Memory B cell (primary cell): ENCODE measurements around the gene ARHGEF38.
"Not testable (repeated sequence)": the region's sequence is repeated elsewhere in the genome, so short reads cannot be mapped to it uniquely, and the experiment has no call there.

ENCODE experiments used
- ATAC-seq: fragments of 150-1000 bp; cut with Tn5 transposase; 2 replicates; pipeline ENCODE4 v1.10.0; 2021; ENCODE audit warnings: low read depth, mild to moderate bottlenecking, moderate library complexity
- DNase-seq, 2 donors: peaks; one replicate each; pipeline ENCODE4 v3.0.0; 2022; ENCODE audit warnings: low spot score in 2 of 2
- H3K27ac Mint-ChIP-seq: one replicate; pipeline ENCODE4 v1.8.0; 2022; ENCODE audit warnings: mild to moderate bottlenecking, moderate library complexity, mixed read lengths
- H3K27me3 Mint-ChIP-seq: one replicate; pipeline ENCODE4 v1.8.0; 2022; ENCODE audit warnings: mixed read lengths
- H3K36me3 Mint-ChIP-seq: one replicate; pipeline ENCODE4 v1.8.0; 2022; ENCODE audit warnings: mild to moderate bottlenecking, mixed read lengths
- H3K4me1 Mint-ChIP-seq: one replicate; pipeline ENCODE4 v1.8.0; 2022; ENCODE audit warnings: mixed read lengths
- H3K4me3 Mint-ChIP-seq: one replicate; pipeline ENCODE4 v1.8.0; 2022; ENCODE audit warnings: mild to moderate bottlenecking, moderate library complexity, mixed read lengths
- H3K9me3 Mint-ChIP-seq: one replicate; pipeline ENCODE4 v1.8.0; 2022; ENCODE audit warnings: mixed read lengths

The ARHGEF38 gene

GRCh38 chr4:105709081-105709450 is 156.6 kb downstream of the ARHGEF38 start:
- peak in 1 of 2 donors; percentile 8 for DNase-seq

DNA sequence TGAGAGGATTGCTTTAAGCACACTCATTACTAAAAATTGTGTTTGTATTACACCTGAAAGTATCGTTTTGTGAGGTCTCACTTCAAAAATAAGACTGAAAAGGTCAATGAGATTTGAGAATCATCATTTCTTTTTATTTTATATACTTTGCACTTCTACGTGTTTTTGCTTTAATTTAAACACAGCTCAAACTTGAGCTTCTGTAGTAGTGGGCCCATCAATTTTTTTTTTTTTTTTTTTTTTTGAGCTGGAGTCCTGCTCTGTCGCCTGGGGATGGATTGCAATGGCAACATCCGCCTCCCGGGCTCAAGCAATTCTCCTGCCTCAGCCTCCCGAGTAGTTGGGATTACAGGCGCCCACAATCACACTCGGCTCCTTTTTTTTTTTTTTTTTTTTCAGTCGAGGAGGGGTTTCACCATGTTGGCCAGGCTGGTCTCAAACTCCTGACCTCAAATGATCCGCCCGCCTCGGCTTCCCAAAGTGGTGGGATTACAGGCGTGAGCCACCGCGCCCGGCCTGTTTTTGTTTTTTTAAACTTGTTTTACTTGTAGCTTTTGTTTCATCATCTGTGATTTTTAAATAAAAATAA is 157.7 kb downstream of the ARHGEF38 start:
- Mint-ChIP-seq H3K36me3 (peaks cover 2% of the 10 kb centered on the region), H3K4me1 (peaks cover 38% of the 10 kb centered on the region), H3K27ac (no peak overlapping the region), H3K27me3 (no peaks in the 10 kb centered on the region), H3K9me3 (no peaks in the 10 kb centered on the region), H3K4me3 (no peak overlapping the region)
- no peak for ATAC-seq
- DNase-seq = no peak

More at GRCh38 chr4:105709081-105709450, 156.6 kb downstream of the ARHGEF38 start:
- peaks cover 2% of the 10 kb centered on the region for H3K36me3 Mint-ChIP-seq
- no peaks in the 10 kb centered on the region for H3K27me3 Mint-ChIP-seq
- H3K27ac Mint-ChIP-seq = peak overlapping the region; percentile 99
- no peaks in the 10 kb centered on the region for H3K9me3 Mint-ChIP-seq
- peak overlapping the region; percentile 99 for H3K4me3 Mint-ChIP-seq
- peak; percentile 18 for ATAC-seq
- peaks cover 36% of the 10 kb centered on the region for H3K4me1 Mint-ChIP-seq

- Mint-ChIP-seq H3K4me1 (peaks cover 36% of the 10 kb centered on the region), H3K9me3 (no peaks in the 10 kb centered on the region), H3K27ac (no peak overlapping the region), H3K36me3 (peaks cover 2% of the 10 kb centered on the region), H3K4me3 (no peak overlapping the region), H3K27me3 (no peaks in the 10 kb centered on the region)
- DNase-seq (no peak), ATAC-seq (no peak)
These were observed 158.3 kb downstream of the ARHGEF38 start for GRCh38 chr4:105710678-105711077.

- H3K27ac Mint-ChIP-seq = peak overlapping the region; percentile 7
These were observed 160.3 kb downstream of the ARHGEF38 start for GRCh38 chr4:105712766-105713165.

DNA sequence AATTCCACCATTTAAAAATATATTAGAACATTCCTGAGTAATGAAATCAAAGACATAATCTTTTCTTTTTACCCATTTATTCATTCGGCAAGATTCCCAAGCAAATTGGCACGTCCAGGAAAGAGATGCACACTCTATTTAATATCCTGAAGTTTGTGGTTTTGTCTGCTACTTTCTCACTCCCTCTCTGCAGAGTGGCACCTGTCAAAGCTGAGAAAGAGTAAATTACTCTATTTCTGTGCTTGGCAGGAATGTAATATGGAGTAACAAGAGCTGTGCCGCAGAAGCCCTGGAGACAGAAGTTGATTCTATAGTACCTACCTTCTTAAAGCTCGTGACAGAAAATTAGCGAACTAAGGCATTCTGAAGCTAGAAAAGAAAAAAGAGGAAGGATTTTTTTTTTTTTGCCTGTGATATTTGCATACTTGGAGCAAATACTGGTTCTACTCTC is 161.7 kb downstream of the ARHGEF38 start:
- Mint-ChIP-seq H3K4me1 (peaks cover 18% of the 10 kb centered on the region), H3K36me3 (peaks cover 3% of the 10 kb centered on the region), H3K4me3 (peak overlapping the region; percentile 95), H3K27me3 (no peaks in the 10 kb centered on the region), H3K27ac (peak overlapping the region; percentile 91), H3K9me3 (no peaks in the 10 kb centered on the region)
- ATAC-seq (peak; percentile 95), DNase-seq (peak in 1 of 2 donors; percentile 33)

More at GRCh38 chr4:105712766-105713165, 160.3 kb downstream of the ARHGEF38 start:
- Mint-ChIP-seq H3K36me3 (no peaks in the 10 kb centered on the region), H3K9me3 (no peaks in the 10 kb centered on the region), H3K27me3 (no peaks in the 10 kb centered on the region), H3K4me3 (no peak overlapping the region), H3K4me1 (peaks cover 24% of the 10 kb centered on the region)
- ATAC-seq (no peak), DNase-seq (no peak)

GRCh38 chr4:105714932-105715331 is 162.5 kb downstream of the ARHGEF38 start:
- DNase-seq (no peak), ATAC-seq (no peak)
- Mint-ChIP-seq H3K4me3 (no peak overlapping the region), H3K36me3 (peaks cover 3% of the 10 kb centered on the region), H3K27ac (no peak overlapping the region), H3K4me1 (peaks cover 15% of the 10 kb centered on the region), H3K27me3 (no peaks in the 10 kb centered on the region), H3K9me3 (no peaks in the 10 kb centered on the region)

GRCh38 chr4:105715692-105716278 is 163.4 kb downstream of the ARHGEF38 start:
- no peak for ATAC-seq
- peak in 1 of 2 donors; percentile 4 for DNase-seq
- Mint-ChIP-seq H3K27ac (no peak overlapping the region), H3K27me3 (no peaks in the 10 kb centered on the region), H3K4me3 (no peak overlapping the region), H3K9me3 (no peaks in the 10 kb centered on the region), H3K36me3 (peaks cover 3% of the 10 kb centered on the region), H3K4me1 (peaks cover 15% of the 10 kb centered on the region)

- ATAC-seq (no peak), DNase-seq (no peak)
- peaks cover 3% of the 10 kb centered on the region for H3K36me3 Mint-ChIP-seq
- H3K27me3 Mint-ChIP-seq = no peaks in the 10 kb centered on the region
- no peaks in the 10 kb centered on the region for H3K9me3 Mint-ChIP-seq
- peaks cover 2% of the 10 kb centered on the region for H3K4me1 Mint-ChIP-seq
- H3K27ac Mint-ChIP-seq = no peak overlapping the region
- H3K4me3 Mint-ChIP-seq = no peak overlapping the region
These were observed 166.8 kb downstream of the ARHGEF38 start for GRCh38 chr4:105719204-105719603.

DNA sequence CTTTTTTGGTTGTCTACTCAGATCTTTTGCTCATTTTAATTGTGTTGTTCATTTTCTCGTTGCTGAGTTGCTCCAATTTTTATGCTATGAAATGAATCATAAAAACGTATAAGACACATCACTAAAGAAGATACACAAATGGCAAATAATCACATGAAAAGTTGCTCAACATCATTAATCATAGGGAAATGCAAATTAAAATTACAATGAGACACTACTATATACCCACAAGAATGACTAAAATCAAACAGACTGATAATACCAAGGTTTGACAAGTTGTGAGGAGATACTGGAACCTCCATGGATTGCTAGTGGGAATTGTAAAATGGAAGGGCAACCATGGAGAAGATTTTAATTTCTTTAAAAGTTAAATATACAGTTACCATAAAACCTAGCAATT is 173.2 kb downstream of the ARHGEF38 start:
- ATAC-seq (no peak), DNase-seq (no peak)
- peaks cover 3% of the 10 kb centered on the region for H3K9me3 Mint-ChIP-seq
- H3K27me3 Mint-ChIP-seq = no peaks in the 10 kb centered on the region
- H3K4me1 Mint-ChIP-seq = no peaks in the 10 kb centered on the region
- no peak overlapping the region for H3K4me3 Mint-ChIP-seq
- H3K36me3 Mint-ChIP-seq = peaks cover 22% of the 10 kb centered on the region
- H3K27ac Mint-ChIP-seq = no peak overlapping the region

DNA sequence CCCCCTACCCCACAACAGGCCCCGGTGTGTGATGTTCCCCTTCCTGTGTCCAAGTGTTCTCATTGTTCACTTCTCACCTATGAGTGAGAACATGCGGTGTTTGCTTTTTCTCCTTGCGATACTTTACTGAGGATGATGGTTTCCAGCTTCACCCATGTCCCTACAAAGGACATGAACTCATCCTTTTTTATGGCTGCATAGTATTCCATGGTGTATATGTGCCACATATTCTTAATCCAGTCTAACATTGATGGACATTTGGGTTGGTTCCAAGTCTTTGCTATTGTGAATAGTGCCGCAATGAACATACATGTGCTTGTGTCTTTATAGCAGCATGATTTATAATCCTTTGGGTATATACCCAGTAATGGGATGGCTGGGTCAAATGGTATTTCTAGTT is 177.5 kb downstream of the ARHGEF38 start:
- not testable (repeated sequence) for H3K27me3 Mint-ChIP-seq, ATAC-seq, H3K4me3 Mint-ChIP-seq, H3K4me1 Mint-ChIP-seq, DNase-seq, H3K27ac Mint-ChIP-seq
- Mint-ChIP-seq H3K9me3 (peaks cover 12% of the 10 kb centered on the region), H3K36me3 (peaks cover 50% of the 10 kb centered on the region)
